ENCODE results near the gene KRTAP19-8.

Gene KRTAP19-8

GRCh38 chr21:31038376-31038775 lies at the start of gene KRTAP19-8:
Gene KRTAP19-8, minus strand, starts transcription at chr21:31038476. Its CDS starts 33 bp downstream, at chr21:31038443.
- no peak for DNase-seq

- DNase-seq, result no peak
Measured at GRCh38 chr21:31087639-31088473, 49.6 kb upstream of the KRTAP19-8 start.

GRCh38 chr21:31084689-31085088 lies 46.4 kb upstream of the KRTAP19-8 start:
- DNase-seq, result no peak

GRCh38 chr21:31078796-31079195 lies 40.5 kb upstream of the KRTAP19-8 start:
- no peak for DNase-seq

- DNase-seq, result no peak
Measured at GRCh38 chr21:31078216-31078615, 39.9 kb upstream of the KRTAP19-8 start.

GRCh38 chr21:31075848-31076247 lies 37.6 kb upstream of the KRTAP19-8 start:
- DNase-seq, result no peak

- no peak for DNase-seq
Measured at GRCh38 chr21:31072533-31072932, 34.3 kb upstream of the KRTAP19-8 start.

GRCh38 chr21:31064803-31065202 lies 26.5 kb upstream of the KRTAP19-8 start:
- DNase-seq, result no peak

GRCh38 chr21:31052489-31053142 lies 14.3 kb upstream of the KRTAP19-8 start:
- DNase-seq, result no peak

- no peak for DNase-seq
Measured at GRCh38 chr21:31050577-31051157, 12.4 kb upstream of the KRTAP19-8 start.

- no peak for DNase-seq
Measured at GRCh38 chr21:31045841-31046240, 7.6 kb upstream of the KRTAP19-8 start.

- DNase-seq, result no peak
Measured at GRCh38 chr21:31043471-31043870, 5.2 kb upstream of the KRTAP19-8 start.

- no peak for DNase-seq
Measured at GRCh38 chr21:31042080-31042464, 3.8 kb upstream of the KRTAP19-8 start.

GRCh38 chr21:31041295-31042079 lies 3.2 kb upstream of the KRTAP19-8 start:
- DNase-seq, result no peak

GRCh38 chr21:31034378-31034777 lies 3.9 kb downstream of the KRTAP19-8 start:
- no peak for DNase-seq

GRCh38 chr21:31030367-31031106 lies 7.7 kb downstream of the KRTAP19-8 start:
- no peak for DNase-seq

GRCh38 chr21:31023680-31024079 lies 14.6 kb downstream of the KRTAP19-8 start:
- DNase-seq, result no peak

GRCh38 chr21:31022306-31022705 lies 16.0 kb downstream of the KRTAP19-8 start:
- DNase-seq, result no peak

GRCh38 chr21:31018232-31018631 lies 20.0 kb downstream of the KRTAP19-8 start:
- no peak for DNase-seq

GRCh38 chr21:31014891-31015290 lies 23.4 kb downstream of the KRTAP19-8 start:
- DNase-seq, result no peak

GRCh38 chr21:31012133-31013089 lies 25.9 kb downstream of the KRTAP19-8 start:
- DNase-seq, result no peak

Data from stimulated activated CD8-positive, alpha-beta memory T cell treated with anti-CD3 and anti-CD28 coated beads, Interleukin-4, amount 100 ng/mL, for 48 hours (primary cell).